SU-DHL-6 (cell line): ENCODE results near the gene FGFR3.

Experiments used
- EZH2phosphoT487 ChIP-seq: fragments of 200-600 bp; sonication (generic), shearing (Covaris generic); conservative IDR thresholded peaks from 2 replicates; pipeline ENCODE4 v1.6.1; 2018; ENCODE audit warnings: mild to moderate bottlenecking, antibody characterized with exemption, low read length, moderate library complexity, mixed read lengths
- TF ChIP-seq, protein P1 (sequence below): fragments of 200-600 bp; sonication (generic); IDR thresholded peaks from one replicate; pipeline ENCODE4 v1.5.1; 2017; ENCODE audit warnings: antibody characterized with exemption, mild to moderate bottlenecking, low read length, moderate library complexity; ENCODE audit not compliant: insufficient read depth, poor library complexity, severe bottlenecking

DNA sequence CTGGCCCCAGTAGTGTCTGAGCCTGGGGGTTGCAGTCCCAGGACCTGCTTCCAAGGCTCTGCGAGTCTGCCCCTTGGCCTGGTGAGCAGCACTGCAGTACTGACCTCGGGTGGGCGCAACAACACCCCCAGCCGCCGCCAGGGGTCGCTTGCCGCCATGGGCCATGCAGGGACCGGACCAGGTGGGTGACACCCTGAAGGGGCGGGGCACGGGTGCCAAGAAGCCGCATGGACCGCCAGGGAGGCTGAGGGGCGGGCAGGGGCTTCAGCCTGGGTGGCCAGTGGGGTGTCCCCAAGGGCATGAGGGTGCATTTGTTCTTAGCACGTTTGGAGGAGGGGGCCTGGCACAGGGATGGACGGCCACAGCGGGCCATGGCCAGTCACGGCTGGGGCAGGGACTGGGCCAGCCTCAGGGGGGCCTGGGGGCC lies 46.8 kb upstream of the FGFR3 start:
- TF ChIP-seq, protein P1, sequence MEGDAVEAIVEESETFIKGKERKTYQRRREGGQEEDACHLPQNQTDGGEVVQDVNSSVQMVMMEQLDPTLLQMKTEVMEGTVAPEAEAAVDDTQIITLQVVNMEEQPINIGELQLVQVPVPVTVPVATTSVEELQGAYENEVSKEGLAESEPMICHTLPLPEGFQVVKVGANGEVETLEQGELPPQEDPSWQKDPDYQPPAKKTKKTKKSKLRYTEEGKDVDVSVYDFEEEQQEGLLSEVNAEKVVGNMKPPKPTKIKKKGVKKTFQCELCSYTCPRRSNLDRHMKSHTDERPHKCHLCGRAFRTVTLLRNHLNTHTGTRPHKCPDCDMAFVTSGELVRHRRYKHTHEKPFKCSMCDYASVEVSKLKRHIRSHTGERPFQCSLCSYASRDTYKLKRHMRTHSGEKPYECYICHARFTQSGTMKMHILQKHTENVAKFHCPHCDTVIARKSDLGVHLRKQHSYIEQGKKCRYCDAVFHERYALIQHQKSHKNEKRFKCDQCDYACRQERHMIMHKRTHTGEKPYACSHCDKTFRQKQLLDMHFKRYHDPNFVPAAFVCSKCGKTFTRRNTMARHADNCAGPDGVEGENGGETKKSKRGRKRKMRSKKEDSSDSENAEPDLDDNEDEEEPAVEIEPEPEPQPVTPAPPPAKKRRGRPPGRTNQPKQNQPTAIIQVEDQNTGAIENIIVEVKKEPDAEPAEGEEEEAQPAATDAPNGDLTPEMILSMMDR, result peak; percentile 92
- TF ChIP-seq EZH2phosphoT487, result no peak
